ENCODE data around the gene SNAP29.
"Not testable (repeated sequence)": the region's sequence is repeated elsewhere in the genome, so short reads cannot be mapped to it uniquely, and the experiment has no call there.

GRCh38 chr22:20897737-20898136 is 38.9 kb downstream of the SNAP29 start:
- TF ChIP-seq, protein P1, sequence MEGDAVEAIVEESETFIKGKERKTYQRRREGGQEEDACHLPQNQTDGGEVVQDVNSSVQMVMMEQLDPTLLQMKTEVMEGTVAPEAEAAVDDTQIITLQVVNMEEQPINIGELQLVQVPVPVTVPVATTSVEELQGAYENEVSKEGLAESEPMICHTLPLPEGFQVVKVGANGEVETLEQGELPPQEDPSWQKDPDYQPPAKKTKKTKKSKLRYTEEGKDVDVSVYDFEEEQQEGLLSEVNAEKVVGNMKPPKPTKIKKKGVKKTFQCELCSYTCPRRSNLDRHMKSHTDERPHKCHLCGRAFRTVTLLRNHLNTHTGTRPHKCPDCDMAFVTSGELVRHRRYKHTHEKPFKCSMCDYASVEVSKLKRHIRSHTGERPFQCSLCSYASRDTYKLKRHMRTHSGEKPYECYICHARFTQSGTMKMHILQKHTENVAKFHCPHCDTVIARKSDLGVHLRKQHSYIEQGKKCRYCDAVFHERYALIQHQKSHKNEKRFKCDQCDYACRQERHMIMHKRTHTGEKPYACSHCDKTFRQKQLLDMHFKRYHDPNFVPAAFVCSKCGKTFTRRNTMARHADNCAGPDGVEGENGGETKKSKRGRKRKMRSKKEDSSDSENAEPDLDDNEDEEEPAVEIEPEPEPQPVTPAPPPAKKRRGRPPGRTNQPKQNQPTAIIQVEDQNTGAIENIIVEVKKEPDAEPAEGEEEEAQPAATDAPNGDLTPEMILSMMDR (IDR thresholded peaks at IDR 0.05), result not testable (repeated sequence)
- TF ChIP-seq POLR2A (IDR thresholded peaks at IDR 0.05), result not testable (repeated sequence)

Measured in testis (tissue), 2 donors.